Ureter (tissue), 1 donor: ENCODE data around the gene ATOH8. TPM values are rescaled to one million over a fixed set of nuclear protein-coding genes. Genes with fewer than 3 reads are reported as not detected.
A peak's percentile ranks its signal among the peaks of the same experiment; 100 is the strongest.

ENCODE experiments used
- DNase-seq: peaks from one replicate; pipeline ENCODE4 v3.0.0-alpha.2; 2020; ENCODE audit warnings: low spot score
- total RNA-seq: library from RNA; stranded (reverse); gene quantifications from one replicate; pipeline ENCODE4 v1.2.4, GENCODE V29; 2023
- donor health status: DM: yes; HTN: yes; CAD: no.

Gene ATOH8
- total RNA-seq, 1 donor from 2014 or later, result 21.8 TPM

DNA sequence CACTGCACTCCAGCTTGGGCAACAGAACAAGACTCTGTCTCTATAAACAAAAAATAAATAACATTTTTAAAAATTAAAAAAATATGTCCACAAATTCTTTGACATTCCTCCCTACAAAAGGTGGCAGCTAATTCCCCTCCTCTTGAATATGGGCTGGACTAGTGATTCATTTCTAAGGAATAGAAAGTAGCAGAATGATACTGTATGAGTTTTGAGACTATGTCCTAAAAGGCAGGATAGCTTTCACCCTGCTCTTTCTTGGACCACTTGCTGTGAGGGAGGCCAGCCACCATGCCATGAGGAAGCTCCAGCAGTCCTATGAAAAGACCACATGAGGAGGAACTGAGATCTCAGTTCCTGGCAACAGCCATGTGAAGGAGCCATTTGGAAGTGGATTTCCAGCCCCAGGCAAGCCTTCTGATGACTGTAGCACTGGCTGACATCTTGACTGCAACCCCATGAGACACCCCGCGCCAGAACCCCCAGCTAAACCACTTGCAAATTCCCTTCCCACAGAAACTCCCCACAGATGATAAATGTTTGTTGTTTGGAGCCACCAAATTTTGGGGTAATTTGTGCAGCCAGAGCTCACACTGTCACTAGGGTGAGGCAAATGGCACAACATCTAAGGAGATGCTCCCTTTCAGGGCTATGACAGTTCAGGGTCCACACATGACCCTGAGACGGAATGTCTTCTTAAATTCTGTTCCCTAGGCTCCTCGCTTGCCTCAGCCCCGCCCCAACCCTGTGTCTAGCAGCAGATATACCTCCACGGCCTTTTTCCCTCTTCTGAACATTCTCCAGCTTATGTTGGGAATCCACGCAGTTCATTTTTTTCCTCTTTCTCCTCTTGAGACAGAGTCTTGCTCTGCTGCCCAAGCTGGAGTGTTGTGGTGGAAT lies 17.1 kb upstream of the ATOH8 start:
- no peak for DNase-seq

DNA sequence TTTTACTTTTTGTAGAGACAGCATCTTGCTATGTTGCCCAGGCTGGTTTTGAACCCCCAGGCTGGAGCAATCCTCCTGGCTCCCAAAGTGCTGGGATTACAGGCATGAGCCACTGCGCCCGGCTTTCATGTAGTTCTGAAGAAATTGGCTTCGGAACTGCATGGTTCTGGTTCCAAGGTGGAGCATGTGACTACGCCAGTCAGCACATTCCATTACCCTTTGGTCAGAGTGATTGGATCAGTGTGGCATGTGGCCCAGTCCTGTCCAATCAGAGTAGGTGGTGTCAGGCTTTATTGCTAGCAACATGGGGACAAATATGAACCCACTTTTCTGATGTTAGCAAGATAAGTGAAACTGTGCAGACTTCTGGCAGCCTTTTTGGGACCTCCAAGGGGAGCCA lies 16.3 kb upstream of the ATOH8 start:
- peak; percentile 88 for DNase-seq

- no peak for DNase-seq
Measured at GRCh38 chr2:85737961-85738360, 15.8 kb upstream of the ATOH8 start.

DNA sequence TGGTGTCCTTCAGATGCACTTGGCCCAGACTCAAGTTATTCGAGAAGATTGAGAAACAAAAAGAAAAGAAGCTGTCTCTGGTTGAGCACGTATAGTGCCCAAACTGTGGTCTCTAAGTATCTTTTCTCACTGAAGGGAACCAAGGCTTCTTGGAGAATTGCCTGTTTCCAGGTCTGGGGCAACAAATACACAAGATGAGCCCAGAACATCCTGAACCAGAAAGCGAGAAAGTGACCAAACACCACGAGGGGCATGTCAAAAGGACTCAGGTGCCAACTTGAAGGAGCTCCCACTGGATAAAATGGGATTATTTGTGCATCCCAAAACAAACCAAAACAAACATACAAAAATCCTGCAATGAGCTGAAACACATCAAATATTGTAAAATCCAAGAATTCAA lies 13.6 kb upstream of the ATOH8 start:
- DNase-seq, result no peak

DNA sequence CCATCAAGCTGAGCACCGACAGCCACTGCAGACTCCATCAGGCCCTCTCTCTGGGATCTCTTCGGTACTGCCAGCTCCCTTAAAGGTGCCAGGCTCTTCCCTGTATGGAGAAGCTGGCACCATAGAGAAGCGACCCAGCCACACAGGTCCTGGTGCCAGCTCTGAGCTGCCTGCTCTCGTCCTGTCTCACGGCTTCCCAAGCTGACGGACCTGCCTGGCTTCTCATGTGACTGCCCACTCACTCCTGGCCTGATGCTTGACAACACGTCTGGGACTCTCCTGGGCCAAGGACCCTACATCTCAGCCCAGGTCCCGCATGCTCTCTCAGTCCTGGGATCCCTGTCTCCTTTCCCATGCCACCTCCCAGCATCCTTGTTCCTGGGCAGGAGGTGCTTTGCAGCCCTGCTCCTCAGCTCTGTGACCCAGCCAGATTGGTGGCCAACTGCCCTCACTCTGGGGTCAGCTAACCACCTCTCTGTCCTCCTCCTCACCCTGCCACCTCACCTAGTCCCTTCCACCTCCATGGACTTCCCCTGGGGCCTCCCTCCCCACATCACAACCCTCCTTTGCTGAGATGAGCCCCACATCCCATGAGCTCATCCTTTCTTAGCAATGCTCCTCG lies 12.5 kb upstream of the ATOH8 start:
- DNase-seq, result no peak

DNA sequence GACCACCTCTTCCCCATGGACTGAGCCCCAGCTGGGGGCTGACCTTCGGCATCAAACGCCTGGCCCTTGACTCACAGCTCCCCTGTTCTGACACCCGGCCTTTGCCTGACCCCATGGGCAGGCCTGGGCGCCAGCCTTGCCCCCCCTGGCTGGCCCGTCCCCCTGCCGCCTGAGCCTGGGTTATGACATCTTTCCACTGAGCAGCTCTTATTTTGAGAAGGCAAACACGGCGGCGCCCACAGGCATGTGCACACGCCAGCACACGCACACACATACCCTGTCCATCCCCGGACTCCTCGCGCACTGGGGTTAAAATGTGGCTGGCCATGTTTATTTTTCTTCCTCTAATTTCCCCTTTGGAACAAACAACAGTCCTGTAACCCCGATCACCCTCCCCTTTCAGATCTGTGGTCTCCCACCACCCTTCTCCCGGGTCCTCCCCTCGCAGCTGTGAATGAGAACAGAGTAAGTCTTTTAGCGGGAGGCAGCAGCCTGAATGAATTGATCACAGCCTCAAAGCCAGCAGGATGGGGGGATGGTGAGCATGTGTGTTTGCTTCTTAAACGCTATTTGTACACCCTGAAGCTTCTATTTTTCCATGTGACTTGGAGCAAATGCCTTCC lies 11.8 kb upstream of the ATOH8 start:
- peak; percentile 84 for DNase-seq

DNA sequence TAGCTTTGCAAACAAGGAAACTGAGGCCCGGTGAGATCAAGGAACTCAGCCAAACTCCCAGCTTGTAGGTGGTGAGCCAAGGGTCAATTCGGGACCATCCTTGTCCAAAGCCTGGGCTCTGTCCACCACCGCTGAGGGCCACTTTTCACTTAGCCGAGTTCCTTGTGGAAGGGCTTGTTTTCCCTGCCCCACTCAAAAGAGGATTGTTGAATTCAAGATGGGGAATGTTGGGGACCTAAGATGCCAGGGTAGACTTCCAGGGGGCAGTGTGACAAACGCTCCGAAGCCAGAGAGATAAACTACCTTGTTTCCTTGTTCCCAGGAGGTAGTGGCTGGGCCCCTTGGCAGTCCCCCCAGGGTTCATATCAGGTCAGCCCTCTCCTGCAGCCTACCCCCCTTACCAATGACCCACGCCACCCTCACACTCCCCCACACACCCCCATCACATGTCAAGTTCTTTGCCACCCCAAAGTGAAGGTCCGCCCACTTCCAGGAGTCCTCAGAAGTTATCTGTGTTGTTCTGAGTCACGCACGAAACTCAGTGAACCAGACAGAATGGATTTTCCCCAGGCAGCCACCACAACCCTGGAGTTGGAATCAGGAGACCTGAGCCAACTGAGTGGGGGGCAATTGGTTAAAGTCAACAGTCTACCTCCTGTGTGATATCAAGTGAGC lies 10.3 kb upstream of the ATOH8 start:
- peak; percentile 67 for DNase-seq

- no peak for DNase-seq
Measured at GRCh38 chr2:85744055-85744454, 9.7 kb upstream of the ATOH8 start.

DNA sequence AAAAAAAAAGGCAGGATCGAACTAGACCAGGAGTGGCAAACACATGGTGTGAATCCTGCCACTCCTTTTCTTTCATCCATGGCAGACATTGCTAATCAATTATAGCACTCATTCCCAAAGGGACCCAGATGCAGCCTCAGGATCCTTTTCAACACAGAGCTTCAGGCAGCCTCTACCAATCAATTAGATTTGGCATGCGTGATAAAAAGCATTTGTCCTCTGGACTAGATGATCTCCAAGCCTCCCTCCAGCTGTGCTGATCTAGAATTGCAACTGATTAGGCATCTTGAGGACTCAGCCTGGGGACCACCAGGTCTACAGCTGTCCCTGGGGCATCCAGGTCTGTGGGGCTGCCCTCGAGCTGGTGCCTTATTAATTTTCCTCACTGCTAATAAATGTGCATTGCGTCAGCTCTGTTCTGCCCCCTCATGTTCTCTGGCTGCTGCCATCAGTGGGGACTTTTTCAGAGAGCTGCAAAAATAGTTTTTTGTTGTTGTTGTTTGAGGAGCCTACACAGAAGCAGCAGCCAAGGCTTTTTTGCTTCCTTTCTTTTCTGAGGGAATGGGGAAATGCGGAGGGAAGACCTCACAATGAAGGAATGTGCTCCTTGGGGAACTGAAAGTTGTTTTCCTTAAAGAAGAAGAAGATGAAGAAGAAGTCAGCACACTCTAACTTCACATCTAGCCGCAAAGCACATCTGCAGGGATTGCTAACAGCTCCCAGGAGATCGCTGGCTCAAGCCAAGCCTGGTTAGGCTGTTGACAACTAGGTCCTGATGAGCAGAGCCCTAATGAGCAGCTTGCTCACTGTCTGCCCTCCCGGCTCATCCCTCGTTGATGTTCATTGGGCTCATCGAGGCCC lies 8.8 kb upstream of the ATOH8 start:
- DNase-seq, result no peak

GRCh38 chr2:85745619-85746018 lies 8.2 kb upstream of the ATOH8 start:
- DNase-seq, result no peak

DNA sequence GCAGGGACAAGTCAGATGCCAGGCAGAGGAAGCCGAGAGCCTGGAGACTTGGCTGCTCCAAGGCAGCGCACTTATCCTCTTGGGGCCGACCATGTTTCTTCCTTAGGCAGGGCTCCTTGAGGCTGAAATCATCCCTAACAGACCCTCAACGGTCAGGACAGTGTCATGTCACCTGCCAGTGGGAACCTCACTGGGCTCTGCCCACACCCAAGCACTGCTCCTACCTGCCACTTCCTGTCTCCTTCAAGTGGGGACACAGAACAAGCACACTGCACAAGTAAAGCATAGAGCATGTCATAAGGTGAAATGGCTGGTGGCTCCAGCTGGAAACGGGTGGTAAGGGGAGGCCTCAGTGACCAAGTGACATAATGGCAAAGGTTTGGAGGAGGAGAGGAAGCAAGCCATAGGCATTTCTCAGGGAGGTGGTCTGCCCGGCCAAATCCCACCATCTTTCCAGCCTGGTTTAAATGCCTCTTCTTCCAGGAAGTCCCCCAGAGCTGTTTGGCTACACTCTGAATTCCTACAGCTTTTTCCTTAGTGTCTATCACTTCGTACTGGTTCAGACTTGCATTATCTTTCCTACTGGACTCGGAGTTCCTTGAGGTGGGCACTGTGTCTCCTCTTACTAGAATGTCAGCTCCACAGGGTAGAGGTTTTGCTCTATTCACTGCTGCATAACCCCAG lies 7.3 kb upstream of the ATOH8 start:
- DNase-seq, result no peak

- no peak for DNase-seq
Measured at GRCh38 chr2:85747441-85747840, 6.3 kb upstream of the ATOH8 start.

- DNase-seq, result no peak
Measured at GRCh38 chr2:85748039-85748734, 5.6 kb upstream of the ATOH8 start.

GRCh38 chr2:85748985-85749875 lies 4.6 kb upstream of the ATOH8 start:
- DNase-seq, result no peak

- DNase-seq, result peak; percentile 83
Measured at GRCh38 chr2:85750587-85751575, 2.9 kb upstream of the ATOH8 start.

GRCh38 chr2:85751627-85752026 lies 2.2 kb upstream of the ATOH8 start:
- no peak for DNase-seq

- no peak for DNase-seq
Measured at GRCh38 chr2:85753035-85753524, 711 bp upstream of the ATOH8 start.
